Measurements from ENCODE around the gene TBC1D22A. TPM values are rescaled to one million over a fixed set of nuclear protein-coding genes. Genes with fewer than 3 reads are reported as not detected.

Gene TBC1D22A
- total RNA-seq, 6 donors from 2014 or later = 27.1 to 48.2 (median 35.3) TPM

GRCh38 chr22:46855681-46856080 is 93.2 kb downstream of the TBC1D22A start:
- H3K4me1 ChIP-seq = peaks cover 0 to 14% (median 13%) of the 10 kb centered on the region in 4 donors
- H3K27me3 ChIP-seq = no peaks in the 10 kb centered on the region
- H3K4me3 ChIP-seq = no peak overlapping the region
- DNase-seq (no peak), ATAC-seq (ENCODE audit: low FRiP score in 2 of 2) (no peak)
- H3K36me3 ChIP-seq = no peaks in the 10 kb centered on the region
- peak overlapping the region in 1 of 4 donors; percentile 64 for H3K27ac ChIP-seq
- 95 to 97% methylated on average over 11 to 12 of the region's 12 CpGs for WGBS, 2 donors
- TF ChIP-seq EP300 (IDR thresholded peaks at IDR 0.05) (no peak), POLR2AphosphoS5 (IDR thresholded peaks at IDR 0.05) (no peak)
- H3K9me3 ChIP-seq = no peaks in the 10 kb centered on the region

- 88 to 90% methylated on average over 3 of the region's 3 CpGs for WGBS, 2 donors
- ATAC-seq (ENCODE audit: low FRiP score in 2 of 2) (no peak), DNase-seq (no peak)
- Histone ChIP-seq H3K27me3 (no peaks in the 10 kb centered on the region), H3K9me3 (no peaks in the 10 kb centered on the region), H3K4me3 (no peak overlapping the region), H3K4me1 (peaks cover 0 to 14% (median 13%) of the 10 kb centered on the region in 4 donors), H3K27ac (no peak overlapping the region), H3K36me3 (no peaks in the 10 kb centered on the region)
- TF ChIP-seq EP300 (IDR thresholded peaks at IDR 0.05) (no peak), POLR2AphosphoS5 (IDR thresholded peaks at IDR 0.05) (no peak), POLR2A (IDR thresholded peaks at IDR 0.05) (no peak), CTCF (IDR thresholded peaks at IDR 0.05) (no peak)
Observed at GRCh38 chr22:46856661-46857060, 94.2 kb downstream of the TBC1D22A start.

GRCh38 chr22:46857142-46857884 is 94.9 kb downstream of the TBC1D22A start:
- WGBS, 2 donors = 89% methylated on average over 9 of the region's 9 CpGs

GRCh38 chr22:46857885-46858143 is 95.4 kb downstream of the TBC1D22A start:
- no peak for TF ChIP-seq POLR2AphosphoS5 (IDR thresholded peaks at IDR 0.05)
- no peak for TF ChIP-seq POLR2A (IDR thresholded peaks at IDR 0.05)
- Histone ChIP-seq H3K9me3 (no peaks in the 10 kb centered on the region), H3K27me3 (no peaks in the 10 kb centered on the region), H3K36me3 (no peaks in the 10 kb centered on the region), H3K4me3 (no peak overlapping the region), H3K4me1 (peaks cover 0 to 14% (median 13%) of the 10 kb centered on the region in 4 donors), H3K27ac (no peak overlapping the region)
- WGBS, 2 donors = 93 to 94% methylated on average over 6 of the region's 6 CpGs
- no peak for ATAC-seq (ENCODE audit: low FRiP score in 2 of 2)
- DNase-seq = no peak

More at GRCh38 chr22:46857142-46857884, 94.9 kb downstream of the TBC1D22A start:
- H3K4me1 ChIP-seq = peaks cover 0 to 14% (median 13%) of the 10 kb centered on the region in 4 donors
- no peak for DNase-seq
- no peaks in the 10 kb centered on the region for H3K9me3 ChIP-seq
- H3K36me3 ChIP-seq = no peaks in the 10 kb centered on the region
- H3K4me3 ChIP-seq = no peak overlapping the region
- TF ChIP-seq CTCF (IDR thresholded peaks at IDR 0.05) (no peak), POLR2A (IDR thresholded peaks at IDR 0.05) (no peak), POLR2AphosphoS5 (IDR thresholded peaks at IDR 0.05) (no peak), EP300 (IDR thresholded peaks at IDR 0.05) (no peak)
- no peak for ATAC-seq (ENCODE audit: low FRiP score in 2 of 2)
- no peaks in the 10 kb centered on the region for H3K27me3 ChIP-seq
- no peak overlapping the region for H3K27ac ChIP-seq

GRCh38 chr22:46858181-46858771 is 95.8 kb downstream of the TBC1D22A start:
- DNase-seq = peak in 1 of 2 donors; percentile 38
- TF ChIP-seq EP300 (IDR thresholded peaks at IDR 0.05) (no peak), CTCF (IDR thresholded peaks at IDR 0.05) (no peak), POLR2AphosphoS5 (IDR thresholded peaks at IDR 0.05) (no peak), POLR2A (IDR thresholded peaks at IDR 0.05) (no peak)
- peaks cover 0 to 14% (median 12%) of the 10 kb centered on the region in 4 donors for H3K4me1 ChIP-seq
- ATAC-seq (ENCODE audit: low FRiP score in 2 of 2) = no peak
- 98% methylated on average over 23 of the region's 23 CpGs for WGBS, 2 donors
- no peak overlapping the region for H3K4me3 ChIP-seq
- H3K27ac ChIP-seq = no peak overlapping the region
- H3K9me3 ChIP-seq = no peaks in the 10 kb centered on the region
- H3K27me3 ChIP-seq = no peaks in the 10 kb centered on the region
- no peaks in the 10 kb centered on the region for H3K36me3 ChIP-seq

All from upper lobe of left lung (tissue), 6 donors.